GM20431 (cell line): ENCODE results near the gene SP100.
"Not testable (repeated sequence)": the region's sequence is repeated elsewhere in the genome, so short reads cannot be mapped to it uniquely, and the experiment has no call there.

Experiments used
- in situ Hi-C: fragments of 300-500 bp; cut with MseI, MboI; formaldehyde crosslinking; loops from one replicate; pipeline ENCODE4 v1.15.0; 2020; ENCODE audit warnings: low sequenced_read_pairs; ENCODE audit not compliant: unreplicated experiment

Gene SP100

DNA sequence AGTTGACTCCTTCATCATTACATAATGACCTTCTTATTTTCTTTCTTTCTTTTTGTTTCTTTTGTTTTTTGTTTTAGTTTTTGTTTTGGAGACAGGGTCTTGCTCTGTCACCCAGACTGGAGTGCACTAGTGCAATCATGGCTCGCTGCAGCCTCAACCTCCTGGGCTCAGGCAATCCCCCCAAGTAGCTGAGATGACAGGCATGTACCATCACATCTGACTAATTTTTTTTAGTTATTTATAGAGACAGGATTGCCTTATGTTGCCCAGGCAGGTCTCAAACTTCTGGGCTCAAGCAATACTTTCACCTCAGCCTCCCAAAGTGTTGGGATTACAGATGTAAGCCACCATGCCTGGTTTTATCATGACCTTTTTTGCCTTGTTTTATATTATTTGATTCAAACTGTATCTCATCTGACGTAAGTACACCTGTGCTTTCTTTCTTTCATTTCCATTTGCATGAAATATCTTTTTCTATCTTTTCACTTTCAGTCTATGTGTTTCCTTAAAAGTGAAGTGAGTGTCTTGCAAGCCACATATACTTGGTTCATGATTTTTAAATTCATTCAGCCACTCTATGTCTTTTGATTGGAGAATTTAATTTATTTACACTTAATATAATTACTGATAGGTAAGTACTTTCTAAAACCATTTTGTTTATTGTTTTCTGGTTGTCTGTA lies 39.1 kb downstream of the SP100 start:
- in situ Hi-C loops: no loop called here

DNA sequence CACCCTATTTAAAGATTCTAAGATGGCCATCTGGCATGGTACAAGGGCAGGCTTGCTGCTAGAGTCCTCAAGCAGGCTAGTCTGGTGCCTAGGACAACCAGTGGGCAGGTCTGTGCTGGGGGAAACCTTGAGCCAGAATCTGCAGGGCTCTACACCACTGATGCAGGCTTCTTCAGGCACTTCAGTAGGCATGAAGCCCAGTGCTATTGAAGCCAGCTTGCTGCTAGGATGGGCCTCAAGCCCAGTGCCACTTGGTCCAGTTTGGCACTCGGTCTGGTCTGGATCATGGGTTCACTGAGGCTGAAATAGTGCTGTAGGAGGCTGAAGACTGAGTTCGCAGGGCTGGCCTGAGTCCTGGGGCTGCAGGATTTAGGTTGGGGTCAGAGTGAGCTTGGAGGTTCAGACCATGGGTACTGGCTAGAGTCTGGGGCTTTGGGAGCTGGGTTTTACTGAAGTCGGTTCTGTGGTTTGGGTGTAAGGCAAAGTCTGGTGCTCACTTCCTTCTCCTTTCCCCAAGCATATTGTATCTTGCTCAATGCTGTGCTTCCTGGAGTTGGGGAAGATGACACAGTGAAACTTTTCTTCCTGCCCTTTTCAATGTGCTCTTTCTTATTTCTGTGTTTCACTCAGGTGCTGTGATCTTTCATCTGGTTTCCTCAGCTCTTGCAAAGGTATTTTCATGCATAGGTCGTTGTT lies 41.2 kb downstream of the SP100 start:
- in situ Hi-C loops: no loop called here

DNA sequence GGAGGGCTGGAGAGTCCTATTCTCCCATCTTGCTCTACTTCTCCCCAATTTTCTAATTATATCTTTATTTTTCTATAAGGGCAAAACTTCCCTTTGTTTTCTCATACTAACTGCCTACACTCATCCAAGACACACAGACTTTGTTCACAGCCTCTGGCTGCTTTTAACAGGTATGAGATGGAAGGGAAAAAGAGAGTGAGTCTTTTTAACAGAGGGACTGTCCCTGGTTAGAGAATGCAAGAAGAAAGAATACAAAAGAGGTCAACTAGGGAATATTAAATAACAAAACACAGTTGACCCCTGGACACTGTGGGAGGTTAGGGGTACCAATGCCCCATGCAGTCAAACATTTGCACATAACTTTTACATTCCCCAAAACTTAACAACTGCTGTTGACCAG lies 41.8 kb downstream of the SP100 start:
- in situ Hi-C loops: no loop called here

DNA sequence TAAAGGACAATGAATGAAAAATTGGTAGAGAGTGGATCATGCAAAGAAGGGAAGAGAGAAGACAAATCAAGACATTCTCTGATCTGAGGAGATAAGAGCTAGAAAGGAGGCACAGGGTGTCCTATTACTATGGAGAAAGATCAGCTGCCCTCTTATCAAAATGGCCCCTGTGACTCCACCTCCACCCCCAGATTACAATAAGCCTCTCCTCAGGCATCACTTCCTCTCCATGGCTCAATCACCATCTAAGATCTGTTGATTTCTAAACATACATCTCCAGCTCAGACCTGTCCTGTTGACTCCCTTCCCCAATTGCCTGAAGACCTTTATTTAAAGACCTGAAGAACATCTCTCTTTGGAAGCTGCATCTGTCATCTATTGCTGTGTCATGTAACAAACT lies 43.2 kb downstream of the SP100 start:
- in situ Hi-C loops: no loop called here

DNA sequence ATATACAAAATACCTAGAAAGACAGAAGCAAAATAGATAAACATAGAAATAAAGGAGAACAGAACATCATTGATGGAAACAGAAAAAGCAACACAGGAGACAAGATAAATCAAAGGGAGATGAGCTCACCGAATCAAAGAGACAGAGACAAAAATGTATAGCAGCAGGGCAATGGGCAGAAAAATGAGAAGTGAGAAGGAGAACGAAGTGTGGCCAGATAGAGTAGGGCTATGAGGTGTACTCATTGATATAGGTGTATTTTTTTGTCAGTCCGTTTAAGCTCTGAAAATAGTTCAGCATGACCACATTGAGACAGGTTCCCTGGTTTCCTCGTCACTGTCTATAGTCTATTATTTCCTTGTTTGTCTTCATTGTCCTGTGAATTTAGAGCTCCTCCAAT lies 55.1 kb downstream of the SP100 start:
- in situ Hi-C loops: no loop called here

DNA sequence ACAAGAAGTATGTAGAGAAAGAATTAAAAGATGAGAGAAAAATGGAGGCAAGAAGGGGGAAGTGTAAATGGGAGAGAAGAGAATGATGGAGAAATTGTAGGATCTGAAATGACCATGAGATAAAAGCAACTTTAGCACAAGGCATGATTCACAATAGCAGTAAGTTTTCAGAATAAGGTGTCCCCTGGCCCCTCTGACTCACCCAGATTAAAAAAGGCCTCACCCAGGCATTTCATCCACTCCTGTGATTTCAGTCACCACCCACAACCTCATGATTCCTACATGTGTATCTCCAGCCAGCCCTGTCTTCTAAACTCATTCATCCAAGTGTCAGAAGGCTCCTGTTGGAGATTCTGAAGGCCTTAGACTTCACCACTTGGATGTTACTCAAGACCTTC lies 56.6 kb downstream of the SP100 start:
- in situ Hi-C loops: no loop called here

DNA sequence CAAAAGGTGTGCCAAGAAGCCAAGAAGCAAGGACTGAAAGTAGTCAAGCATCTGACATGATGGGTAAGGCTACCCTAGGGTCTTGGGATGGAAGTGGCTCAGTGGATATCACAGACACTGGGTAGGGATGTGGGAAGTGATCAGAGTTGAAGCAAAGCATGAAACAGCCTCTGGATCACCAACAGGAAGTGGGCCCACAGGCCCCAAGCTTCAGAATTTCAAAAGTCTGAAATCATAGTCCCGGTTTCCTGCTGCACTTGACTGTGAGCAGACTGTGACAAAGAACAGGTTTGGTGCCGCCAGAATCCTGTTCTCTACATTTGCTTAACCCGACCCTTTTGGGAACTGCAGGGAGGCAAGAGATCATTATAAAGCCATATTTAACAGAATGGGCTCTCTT lies 57.4 kb downstream of the SP100 start:
- in situ Hi-C loops: no loop called here

DNA sequence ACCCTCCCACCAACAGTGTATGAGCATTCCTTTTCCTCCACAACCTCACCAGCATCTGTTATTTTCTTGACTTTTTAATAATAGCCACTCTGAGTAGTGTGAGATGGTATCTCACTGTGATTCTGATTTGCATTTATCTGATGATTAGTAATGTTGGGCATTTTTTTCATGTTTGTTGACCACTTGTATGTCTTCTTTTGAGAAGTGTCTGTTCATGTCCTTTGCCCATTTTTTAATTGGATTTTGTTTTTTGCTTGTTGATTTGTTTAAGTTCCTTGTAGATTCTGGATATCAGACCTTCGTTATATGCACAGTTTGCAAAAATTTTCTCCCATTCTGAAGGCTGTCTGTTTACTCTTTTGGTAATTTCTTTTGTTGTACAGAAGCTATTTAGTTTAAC lies 59.1 kb downstream of the SP100 start:
- in situ Hi-C loops: no loop called here

DNA sequence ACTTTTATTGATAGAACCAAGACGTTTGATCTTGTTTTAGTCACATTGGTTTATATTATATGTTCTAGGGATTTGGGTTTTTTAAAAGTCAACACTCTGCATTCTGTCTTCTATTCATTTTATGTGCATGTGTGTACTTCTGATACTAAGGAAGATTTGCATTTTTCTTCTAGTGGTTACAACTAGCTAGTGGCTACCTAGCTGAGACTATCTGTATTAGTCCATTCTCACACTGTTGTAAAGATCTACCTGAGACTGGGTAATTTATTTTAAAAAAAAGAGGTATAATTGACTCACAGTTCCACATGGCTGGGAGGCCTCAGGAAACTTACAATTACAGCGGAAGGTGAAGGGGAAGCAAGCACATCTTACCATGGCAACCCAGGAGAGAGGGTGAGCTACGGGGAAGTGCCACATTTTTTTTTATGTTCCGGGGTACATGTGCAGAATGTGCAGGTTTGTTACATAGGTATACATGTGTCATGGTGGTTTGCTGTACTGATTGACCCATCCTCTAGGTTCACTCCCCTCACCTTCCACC lies 69.9 kb downstream of the SP100 start:
- in situ Hi-C loops: no loop called here

DNA sequence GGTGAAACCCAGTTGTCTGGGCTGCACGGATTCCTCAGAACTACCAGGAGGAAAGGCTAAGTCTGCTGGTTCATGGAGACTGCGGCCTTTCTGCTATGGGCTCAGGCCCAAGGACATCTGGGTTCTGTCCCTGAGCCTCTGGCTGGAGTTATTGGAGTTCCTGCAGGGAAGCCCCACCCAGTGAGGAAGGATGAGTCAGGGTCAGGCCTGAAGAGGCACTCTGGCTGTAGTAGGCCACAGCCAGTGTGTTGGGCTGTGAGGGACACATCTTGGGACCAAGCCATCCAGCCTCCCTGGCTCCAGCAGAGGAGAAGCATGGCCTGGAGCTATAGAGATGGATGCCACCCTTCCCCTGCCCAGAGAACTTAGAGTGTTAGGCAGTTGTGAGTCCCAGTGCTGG lies 75.2 kb downstream of the SP100 start:
- in situ Hi-C loops: not testable (repeated sequence)

DNA sequence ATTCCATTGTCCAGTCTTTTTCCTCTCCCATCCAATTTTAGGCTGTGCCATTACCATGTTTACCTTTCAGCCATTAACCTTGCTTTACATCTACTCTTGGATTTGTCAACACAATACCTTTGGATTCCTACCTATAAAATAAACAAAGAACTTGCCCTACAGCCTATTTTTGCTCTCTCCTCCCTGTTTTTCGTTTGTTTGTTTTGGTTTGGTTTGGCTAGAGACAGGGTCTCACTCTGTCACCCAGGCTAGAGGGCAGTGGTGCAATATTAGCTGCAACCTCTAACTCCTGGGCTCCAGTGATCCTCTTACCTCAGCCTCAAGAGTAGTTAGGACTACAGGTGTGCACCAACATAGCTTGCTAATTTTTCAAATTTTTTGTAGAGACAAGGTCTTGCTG lies 76.1 kb downstream of the SP100 start:
- in situ Hi-C loops: no loop called here

DNA sequence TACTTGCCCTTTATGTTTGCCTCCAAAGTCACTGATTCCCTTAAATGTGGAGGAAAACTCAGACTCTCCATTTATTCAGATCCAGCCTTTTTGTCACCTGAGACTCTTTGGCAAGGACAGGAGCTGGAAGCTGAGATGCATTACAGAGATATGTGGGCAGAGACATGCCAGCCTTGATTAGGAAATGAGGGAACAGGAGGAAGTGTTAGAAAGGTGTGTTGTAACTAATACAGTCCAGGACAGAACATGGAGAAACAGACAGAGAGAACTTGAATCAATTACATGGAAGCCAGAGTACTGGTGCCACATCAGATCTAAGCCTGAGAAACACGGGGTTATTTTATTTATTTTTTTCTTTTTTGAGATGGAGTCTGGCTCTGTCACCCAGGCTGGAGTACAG lies 79.0 kb downstream of the SP100 start:
- in situ Hi-C loops: no loop called here

DNA sequence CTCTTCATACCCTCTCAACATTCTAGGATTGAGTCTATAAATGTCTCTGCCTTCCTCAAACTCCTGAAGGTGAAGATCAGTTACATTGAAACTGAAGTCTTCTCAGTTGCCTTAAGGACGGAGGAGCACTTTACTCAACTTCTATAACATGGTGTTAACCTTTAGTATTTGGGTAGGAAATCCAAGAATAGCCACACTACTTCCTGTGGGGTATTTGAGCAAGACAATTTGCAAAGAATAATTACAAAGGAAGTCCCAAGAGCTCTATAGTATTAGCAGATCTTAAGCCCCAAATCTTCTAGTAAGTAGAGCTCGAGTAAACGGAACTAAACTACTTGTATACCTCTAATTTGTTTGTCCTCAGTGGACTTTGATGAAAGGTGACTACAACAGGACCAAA lies 80.9 kb downstream of the SP100 start:
- in situ Hi-C loops: no loop called here

DNA sequence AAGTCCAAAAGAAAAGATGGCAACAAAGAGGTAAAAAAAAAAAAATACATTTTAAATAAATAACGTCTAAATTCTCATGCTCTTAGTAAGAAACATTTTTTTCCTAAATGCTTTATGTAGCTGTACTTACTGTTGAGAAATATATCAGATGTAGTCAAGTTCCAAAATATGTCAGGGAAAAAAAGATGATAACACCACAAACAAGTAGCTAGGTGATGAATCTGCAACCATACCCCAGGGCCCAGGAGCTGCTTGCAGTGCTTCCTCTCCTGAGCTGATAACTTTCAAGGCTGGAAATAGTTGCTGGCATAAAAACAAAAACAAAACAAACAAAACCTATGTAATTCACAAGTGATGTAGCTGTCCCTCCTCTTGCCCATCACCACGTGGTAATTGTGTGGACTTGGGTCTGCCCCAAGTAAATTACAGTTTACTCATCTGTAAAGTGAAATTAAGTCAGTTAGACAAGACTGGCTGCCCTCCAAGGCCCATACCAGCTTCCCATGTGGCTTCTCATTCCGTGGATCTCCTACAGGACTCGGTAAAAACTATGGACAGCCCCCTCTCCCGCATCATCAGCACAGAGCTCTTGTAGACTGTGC lies 82.6 kb downstream of the SP100 start:
- in situ Hi-C loops: no loop called here

DNA sequence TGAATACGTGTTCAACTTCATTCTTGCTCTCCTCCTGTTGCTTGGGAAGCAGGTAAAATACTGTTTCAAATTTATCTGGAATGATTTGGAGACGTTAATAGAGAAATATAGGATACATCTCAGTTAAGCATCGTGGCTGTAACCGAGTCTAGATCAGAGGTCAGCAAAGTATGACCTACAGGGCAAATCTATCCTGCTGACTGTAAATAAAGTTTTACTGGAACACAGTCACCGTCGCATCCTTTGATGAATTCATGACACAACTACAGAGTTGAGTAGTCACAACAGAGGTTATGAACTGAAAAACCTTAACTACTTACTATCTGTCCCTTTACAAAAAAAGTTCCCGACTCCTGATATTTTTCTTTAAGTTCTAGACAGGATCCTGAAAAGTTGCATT lies 86.6 kb downstream of the SP100 start:
- in situ Hi-C loops: no loop called here

DNA sequence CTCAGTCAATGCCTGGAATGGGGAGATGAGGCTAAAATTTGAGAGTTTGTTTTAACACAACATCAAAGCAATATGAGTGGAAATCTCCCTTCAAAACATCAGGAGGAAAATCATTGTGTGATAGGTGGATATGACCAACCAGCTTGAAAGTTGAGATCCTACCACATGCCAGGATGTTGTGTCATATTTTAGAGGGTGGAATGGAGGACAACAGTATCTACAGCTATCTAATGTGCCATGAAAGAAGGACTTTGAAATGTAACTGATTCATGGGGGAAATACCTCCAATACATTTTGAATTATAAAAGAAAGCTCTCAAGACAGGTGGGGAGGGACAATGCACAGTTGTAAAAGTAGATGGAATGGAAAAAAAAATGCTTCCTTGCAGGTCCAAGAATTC lies 87.8 kb downstream of the SP100 start:
- in situ Hi-C loops: no loop called here

DNA sequence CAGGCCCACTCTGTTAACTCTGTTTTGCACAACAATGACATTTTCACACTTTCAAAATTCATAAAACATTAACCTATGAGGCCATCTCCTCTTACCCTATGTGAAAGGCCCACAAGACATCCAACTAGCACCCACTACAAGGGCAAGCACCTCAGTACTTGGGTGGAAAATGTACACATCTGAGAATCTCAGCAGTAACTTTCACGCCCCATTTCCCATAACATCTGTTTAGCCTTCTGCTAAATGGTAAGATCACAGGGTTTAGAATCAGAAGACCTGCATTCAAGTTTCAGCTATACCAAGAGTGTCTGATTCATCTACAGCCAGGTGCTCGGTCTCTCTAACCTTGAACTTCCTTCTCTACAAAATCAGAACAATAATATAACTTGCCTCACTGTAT lies 89.2 kb downstream of the SP100 start:
- in situ Hi-C loops: no loop called here

DNA sequence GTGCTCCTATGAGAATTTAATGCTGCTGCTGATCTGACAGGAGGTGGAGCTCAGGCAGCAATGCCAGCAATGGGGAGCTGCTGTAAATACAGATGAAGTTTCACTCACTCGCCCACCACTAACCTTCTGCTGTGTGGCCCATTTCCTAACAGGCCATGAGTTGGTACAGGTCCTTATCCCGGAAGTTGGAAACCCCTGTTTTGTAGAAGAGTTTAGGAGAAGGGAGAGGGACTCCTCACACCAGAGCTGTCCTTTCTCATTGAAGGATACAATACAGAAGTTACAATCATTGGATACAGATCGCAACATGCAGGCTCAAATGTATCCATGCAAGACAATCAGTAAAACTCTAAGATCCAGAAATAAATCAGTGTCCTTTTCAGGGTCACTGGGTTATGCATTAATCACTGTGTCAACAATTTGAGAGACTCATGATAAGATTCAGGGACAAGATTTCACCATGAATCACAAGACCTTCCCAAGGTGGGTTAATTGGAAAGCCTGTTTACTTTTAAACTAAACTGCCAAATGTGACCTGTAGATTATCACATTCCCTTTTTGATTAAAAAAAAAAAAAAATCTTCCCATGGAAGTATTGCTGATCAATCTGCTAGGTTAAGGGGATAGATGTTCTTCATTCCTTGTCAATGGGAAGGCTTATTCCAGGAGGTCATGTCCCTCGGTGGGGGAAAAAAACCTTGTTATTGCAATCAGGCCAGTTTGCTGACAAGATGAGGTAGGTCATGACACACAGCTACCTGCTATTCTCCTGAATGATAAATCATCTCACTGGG lies 97.2 kb downstream of the SP100 start:
- in situ Hi-C loops: no loop called here

DNA sequence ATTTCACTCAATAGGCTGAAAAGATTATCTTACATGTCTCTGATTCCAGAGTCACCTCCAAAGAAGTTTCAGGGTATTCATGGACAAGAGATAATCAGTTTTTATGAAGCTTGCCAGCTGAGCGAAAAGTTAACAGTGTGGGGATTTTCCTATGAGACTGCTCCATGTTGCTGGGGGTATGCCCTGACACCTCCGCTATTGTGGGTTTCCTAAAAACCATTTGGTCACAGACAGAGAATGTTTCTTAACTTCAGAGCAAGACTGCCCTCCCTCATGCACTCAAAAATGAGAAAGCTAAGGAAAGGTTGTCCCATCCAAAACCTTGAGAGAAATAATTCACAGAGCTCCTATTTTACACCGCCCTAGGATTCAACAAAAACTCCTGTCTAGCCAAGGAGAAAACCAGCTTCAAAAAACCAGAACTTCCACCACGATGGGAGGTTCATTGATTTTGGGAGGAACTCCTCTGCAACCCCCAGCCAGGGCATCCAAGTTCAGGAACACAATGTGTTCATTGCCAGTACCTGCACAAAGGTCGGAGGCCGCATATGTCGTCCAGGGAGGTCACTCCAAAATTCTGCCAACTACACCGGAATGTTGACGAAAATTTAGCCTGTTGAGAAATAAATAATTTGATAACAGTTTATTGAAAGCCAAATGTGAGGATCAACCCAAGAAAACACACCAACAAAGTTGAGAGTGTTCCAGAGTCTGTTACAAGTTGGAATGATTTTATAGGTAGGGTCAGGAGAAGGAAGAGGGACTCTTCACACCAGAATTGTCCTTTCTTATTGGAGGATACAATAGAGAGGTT lies 104.3 kb downstream of the SP100 start:
- in situ Hi-C loops: no loop called here

DNA sequence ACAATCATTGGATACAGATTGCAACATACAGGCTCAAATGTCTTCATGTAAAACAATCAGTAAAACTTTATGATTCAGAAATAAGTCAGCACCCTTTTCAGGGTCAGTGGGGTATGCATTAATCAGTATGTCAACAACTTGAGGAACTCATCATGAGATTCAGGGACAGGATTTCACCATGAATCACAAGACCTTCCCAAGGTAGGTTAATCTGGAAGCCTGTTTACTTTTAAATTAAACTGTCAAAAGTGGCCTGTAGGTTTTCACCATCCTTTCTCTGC lies 104.8 kb downstream of the SP100 start:
- in situ Hi-C loops: no loop called here
